C4-2B (cell line): Measurements from ENCODE around the gene PHF12.
"Not testable (repeated sequence)": the region's sequence is repeated elsewhere in the genome, so short reads cannot be mapped to it uniquely, and the experiment has no call there.

ENCODE experiments used
- CTCF ChIP-seq: fragments of 450-650 bp; conservative IDR thresholded peaks from 2 replicates; pipeline ENCODE4 v1.5.1; 2017; ENCODE audit warnings: mild to moderate bottlenecking
- ZFX ChIP-seq: fragments of 450-650 bp; IDR thresholded peaks from 2 replicates; pipeline ENCODE4 v1.6.1; 2017

GRCh38 chr17:28903546-28903841 is 47.8 kb downstream of the PHF12 start:
- TF ChIP-seq CTCF, ZFX: not testable (repeated sequence)
